ENCODE measurements around the gene LRRC1.

The LRRC1 gene

DNA sequence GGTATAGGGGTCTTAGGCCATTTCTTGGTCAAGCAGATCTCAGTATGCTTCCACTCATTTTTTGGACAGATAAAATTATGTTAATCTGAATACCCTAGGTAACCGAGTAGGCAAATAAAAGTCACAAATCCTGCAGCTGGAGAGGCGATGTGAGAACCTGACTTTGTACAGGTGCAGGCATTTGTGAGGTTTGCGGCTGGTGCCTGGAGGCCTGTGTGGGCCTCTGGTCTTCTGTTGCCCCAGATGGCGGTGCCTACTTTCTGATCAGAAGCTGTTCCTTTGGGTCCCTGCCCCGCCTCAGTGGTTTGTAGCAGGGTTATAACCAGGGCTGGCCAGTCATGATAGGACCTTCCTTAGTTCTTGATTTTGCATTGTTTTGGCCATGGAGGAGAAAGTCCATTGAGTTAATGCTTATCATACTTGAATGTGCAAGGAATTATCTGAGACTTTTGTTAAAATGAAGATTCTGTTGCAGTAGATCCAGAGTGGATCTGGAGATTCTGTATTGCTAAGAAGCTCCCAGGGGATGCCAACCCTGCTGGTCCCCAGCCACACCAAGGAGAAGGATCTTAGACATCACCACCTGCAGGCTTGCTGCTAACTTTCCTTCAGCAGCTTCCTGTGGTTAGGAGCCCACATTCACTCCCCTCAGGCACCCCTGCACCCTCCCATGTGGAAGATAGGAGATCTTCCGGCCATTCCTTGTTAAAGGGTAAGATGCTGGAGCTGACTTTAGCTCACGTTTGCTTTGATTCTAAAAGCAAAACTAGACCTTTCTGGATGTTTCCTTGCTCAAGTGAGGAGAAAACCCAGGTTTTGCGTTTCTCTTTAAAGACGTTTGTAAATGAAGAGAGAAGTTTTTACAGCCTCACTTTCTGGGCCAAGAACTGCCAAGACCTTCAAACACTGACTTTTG lies 50.7 kb downstream of the LRRC1 start:
- DNase-seq (ENCODE audit: low read depth in 3 of 3, low spot score in 1 of 3), result no peak

GRCh38 chr6:53846250-53846649 lies 51.4 kb downstream of the LRRC1 start:
- DNase-seq (ENCODE audit: low read depth in 3 of 3, low spot score in 1 of 3), result no peak

DNA sequence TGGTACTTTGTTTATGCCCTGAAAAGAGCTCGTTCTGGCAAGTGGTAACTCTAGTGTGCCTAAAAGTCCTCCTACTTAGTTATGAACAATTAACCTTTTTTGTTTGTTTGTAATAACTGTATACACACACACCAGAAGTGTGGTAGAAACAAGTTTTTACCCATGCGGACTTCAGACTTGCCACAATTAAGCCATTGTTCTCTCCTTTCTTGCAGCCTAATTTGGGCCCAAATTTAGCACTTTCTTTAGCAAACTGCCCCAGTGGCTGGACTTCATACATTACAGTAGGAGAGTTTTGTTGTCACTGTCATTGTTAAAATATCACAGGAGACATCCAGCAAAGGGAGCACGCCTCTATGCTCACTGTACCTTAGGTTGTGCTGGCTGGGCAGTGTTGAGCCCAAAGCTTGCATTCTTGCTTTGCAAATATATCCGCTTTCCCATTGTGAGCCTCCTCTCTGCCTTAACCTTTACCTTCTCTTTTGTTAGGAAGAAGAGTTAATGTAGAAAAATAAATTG lies 53.0 kb downstream of the LRRC1 start:
- no peak for DNase-seq (ENCODE audit: low read depth in 3 of 3, low spot score in 1 of 3)

DNA sequence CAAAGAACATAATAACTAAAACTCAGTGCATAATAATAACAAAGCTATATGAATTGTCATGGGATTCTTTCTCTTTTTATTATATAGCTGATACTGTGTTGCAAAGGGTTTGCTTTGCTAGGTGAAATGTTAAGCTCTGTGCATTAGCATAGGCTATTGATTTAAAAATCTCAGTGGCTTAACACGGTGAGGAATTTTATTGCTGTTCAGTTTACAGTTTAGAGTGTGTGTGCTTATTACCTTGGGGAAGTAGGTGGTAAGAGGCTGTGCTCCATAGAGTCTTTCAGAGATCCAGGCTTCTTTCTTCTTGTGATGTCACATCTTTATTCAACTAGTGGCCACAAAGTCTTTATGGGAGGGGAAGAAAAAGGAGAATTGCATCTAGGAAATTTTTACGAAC lies 55.7 kb downstream of the LRRC1 start:
- DNase-seq (ENCODE audit: low read depth in 3 of 3, low spot score in 1 of 3), result no peak

DNA sequence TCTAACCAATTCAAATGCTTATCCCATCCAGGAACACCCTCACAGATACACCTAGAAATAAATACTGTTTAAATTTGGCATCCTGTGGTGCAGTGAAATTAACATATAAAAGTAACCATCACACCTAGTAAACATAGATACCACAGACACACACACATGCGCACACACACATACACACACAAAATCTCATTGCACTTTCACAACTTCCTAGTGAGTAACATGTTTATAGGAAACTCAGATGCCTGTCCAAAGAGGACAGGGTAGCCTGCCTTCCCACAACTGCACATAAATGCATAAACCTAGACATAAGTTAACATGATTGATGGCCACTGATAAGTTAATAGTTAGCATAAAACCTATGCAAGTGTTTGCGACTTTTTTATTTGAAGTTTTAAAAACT lies 56.8 kb downstream of the LRRC1 start:
- DNase-seq (ENCODE audit: low read depth in 3 of 3, low spot score in 1 of 3), result no peak

GRCh38 chr6:53852805-53853204 lies 58.0 kb downstream of the LRRC1 start:
- no peak for DNase-seq (ENCODE audit: low read depth in 3 of 3, low spot score in 1 of 3)

DNA sequence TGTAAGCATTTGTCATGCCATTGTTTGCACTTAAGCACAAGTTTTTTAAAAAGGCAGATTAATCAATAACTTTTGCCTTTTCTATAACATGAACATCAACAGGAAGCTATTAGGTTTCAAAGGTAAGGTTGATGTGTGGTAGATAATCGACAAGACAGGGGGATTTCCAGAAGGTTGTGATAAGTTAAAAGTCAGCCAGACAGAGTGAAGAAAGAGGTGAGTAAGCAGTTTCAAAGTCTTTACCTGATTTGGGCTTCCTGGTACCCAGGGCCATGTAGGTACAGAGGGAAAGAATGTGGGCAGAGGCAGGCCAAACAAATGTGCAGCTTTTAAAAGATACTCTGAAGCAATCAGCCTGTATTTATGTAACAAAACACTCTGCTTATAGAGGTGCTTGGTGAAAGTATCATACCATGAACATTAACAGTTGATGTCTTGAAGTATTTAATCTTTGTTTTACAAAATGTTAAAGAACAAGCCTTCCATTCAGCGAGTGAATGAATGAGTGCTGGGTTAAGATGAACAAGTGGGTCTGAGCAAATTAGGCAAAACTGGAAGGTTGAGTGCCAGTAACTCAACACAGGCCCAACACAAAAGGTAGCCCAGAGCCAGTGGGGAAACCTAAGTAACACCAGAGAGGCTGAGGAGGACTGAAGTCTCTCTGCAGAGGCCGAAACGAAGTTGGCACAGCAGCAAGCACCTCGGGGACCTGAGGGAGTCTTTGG lies 60.2 kb downstream of the LRRC1 start:
- no peak for DNase-seq (ENCODE audit: low read depth in 3 of 3, low spot score in 1 of 3)

- no peak for DNase-seq (ENCODE audit: low read depth in 3 of 3, low spot score in 1 of 3)
These were observed 61.1 kb downstream of the LRRC1 start for GRCh38 chr6:53855940-53856339.

GRCh38 chr6:53857318-53858094 lies 62.7 kb downstream of the LRRC1 start:
- DNase-seq (ENCODE audit: low read depth in 3 of 3, low spot score in 1 of 3), result no peak

GRCh38 chr6:53858196-53858595 lies 63.4 kb downstream of the LRRC1 start:
- DNase-seq (ENCODE audit: low read depth in 3 of 3, low spot score in 1 of 3), result no peak

GRCh38 chr6:53858913-53859312 lies 64.1 kb downstream of the LRRC1 start:
- DNase-seq (ENCODE audit: low read depth in 3 of 3, low spot score in 1 of 3), result no peak

DNA sequence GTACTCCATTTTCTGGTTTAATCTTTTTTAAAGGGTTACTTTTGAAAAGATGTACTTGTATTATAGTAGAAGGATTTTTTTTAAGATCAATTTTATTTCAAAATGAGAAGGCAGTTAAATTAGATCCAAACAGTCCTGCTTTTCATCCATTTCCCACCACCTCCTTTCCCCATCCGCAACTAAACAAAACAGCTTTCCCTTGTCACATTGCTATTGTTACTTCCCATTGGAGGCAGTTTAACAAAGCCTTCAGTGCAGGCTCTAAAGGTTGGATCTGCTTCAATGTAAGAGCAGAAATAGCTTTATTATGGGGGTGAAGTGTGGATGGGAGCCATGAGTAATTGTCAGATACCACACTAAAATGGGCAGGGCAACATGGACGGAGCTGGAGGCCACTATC lies 65.7 kb downstream of the LRRC1 start:
- no peak for DNase-seq (ENCODE audit: low read depth in 3 of 3, low spot score in 1 of 3)

GRCh38 chr6:53861518-53861917 lies 66.7 kb downstream of the LRRC1 start:
- DNase-seq (ENCODE audit: low read depth in 3 of 3, low spot score in 1 of 3), result no peak

DNA sequence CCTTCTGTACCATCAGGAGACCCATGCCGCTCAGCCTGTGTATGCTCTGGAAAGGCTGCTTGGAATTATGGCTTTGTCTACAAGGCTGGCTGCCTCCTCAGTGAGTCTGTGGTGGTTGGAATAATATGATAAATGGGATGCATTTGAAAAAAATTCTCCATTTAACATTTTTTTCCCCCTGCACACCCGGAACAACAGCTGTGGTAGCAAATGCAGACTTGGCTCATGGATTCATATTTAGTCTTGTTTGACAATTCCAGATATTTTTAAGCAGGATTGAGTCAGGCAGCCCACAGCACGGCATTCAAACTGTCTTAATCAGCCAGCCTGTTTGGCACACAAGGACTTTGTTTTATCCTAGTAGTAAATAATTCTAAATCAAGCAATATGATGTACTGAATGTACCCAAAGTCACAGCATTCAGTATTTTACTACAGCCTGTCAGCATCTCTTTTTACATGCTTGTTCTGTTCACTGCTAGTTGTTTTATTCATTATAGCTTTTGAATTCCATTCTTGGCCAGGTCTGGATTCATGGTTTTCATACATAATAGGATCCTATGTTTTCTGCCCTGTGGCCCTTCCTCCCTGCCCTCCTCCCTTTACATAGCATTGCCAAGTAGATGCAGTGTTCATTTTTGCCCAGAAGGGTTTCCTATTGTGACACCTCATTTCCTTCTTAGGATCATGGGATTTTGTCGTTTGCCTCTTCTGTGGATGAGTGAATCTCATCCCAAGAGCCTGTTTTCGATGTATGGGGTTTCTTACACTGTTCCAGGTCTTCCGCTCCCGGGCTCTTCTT lies 68.1 kb downstream of the LRRC1 start:
- no peak for DNase-seq (ENCODE audit: low read depth in 3 of 3, low spot score in 1 of 3)

GRCh38 chr6:53864781-53865180 lies 70.0 kb downstream of the LRRC1 start:
- DNase-seq (ENCODE audit: low read depth in 3 of 3, low spot score in 1 of 3), result no peak

DNA sequence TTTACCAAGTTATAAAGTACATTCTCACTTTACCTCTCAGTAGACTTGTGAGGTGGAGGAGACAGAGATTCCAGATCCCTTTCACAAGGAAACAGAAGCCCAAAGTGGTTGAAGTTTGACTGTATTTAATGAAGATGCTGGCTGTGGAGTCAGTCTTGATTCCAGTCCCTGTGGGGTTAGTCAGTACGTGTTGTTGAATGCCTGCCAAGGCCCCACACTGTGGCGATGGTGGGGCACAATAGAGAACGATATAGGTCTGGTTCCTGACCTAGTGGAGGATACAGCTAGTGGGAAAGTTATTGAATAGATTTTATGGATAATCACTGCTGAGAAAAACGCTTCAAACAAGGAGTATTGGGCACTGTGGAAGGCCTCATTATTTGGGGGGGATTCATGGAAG lies 71.4 kb downstream of the LRRC1 start:
- no peak for DNase-seq (ENCODE audit: low read depth in 3 of 3, low spot score in 1 of 3)

DNA sequence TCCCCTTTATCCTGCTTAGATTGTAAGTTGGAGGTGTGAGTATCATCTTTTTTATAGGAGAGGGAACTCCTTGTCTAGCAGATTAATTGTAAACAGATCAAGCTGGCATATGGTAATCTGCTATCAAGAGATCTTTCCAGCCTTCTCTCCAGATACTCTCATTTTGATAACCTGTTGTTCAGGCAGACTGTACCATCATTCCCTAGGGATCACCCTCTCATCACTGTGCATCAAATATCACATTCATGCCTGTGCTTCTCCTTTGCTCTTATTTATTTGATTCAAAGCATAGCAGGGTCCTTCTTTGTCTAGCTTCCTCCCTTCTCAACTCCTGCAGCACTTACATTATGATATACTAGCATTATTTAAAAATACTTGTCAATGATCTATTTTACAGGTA lies 73.8 kb downstream of the LRRC1 start:
- DNase-seq (ENCODE audit: low read depth in 3 of 3, low spot score in 1 of 3), result no peak

DNA sequence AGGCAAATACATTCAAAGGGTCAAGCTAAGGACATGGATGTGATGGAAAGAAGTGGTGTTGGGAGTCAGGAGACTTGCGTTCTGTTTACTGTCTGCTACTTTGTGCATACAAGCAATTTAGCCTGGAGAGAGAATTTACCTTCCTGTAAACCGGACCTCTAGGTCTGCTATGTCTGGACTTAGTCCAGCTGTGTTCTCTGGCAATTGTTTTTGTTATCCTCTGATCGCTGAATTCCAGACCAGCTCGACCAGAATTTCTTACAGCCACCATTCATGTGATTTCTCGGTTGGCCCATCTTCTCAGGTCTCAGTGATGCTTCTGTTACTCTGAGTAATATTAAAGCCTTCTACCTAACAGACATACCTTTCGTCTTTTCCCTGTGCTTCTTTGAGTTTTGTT lies 75.2 kb downstream of the LRRC1 start:
- DNase-seq (ENCODE audit: low read depth in 3 of 3, low spot score in 1 of 3), result no peak

- DNase-seq (ENCODE audit: low read depth in 3 of 3, low spot score in 1 of 3), result no peak
These were observed 79.1 kb downstream of the LRRC1 start for GRCh38 chr6:53873922-53874321.

- DNase-seq (ENCODE audit: low read depth in 3 of 3, low spot score in 1 of 3), result no peak
These were observed 80.2 kb downstream of the LRRC1 start for GRCh38 chr6:53874964-53875363.

- DNase-seq (ENCODE audit: low read depth in 3 of 3, low spot score in 1 of 3), result no peak
These were observed 82.3 kb downstream of the LRRC1 start for GRCh38 chr6:53877151-53877550.
